Small intestine (tissue), 7 donors: ENCODE measurements around the gene STAMBPL1. TPM values are rescaled to one million over a fixed set of nuclear protein-coding genes. Genes with fewer than 3 reads are reported as not detected.

Experiments
- DNase-seq, 2 donors: peaks; one replicate each; pipeline versions ENCODE4 v3.0.0 to v3.0.0-alpha.2; 2013
- FAIRE-seq: peaks from 2 replicates; lab custom pipeline; 2012; peaks lifted over from hg19 to GRCh38; lab: Jason Lieb, UNC
- H3K27ac ChIP-seq, 3 donors: one replicate each; pipeline ENCODE4 v1.5.1; 2013; ENCODE audit warnings: low read length in 2 of 3, mild to moderate bottlenecking in 2 of 3, control low read depth in 1 of 3, inconsistent platforms in 1 of 3, low read depth in 1 of 3, moderate library complexity in 1 of 3
- H3K27me3 ChIP-seq, 3 donors: one replicate each; pipeline ENCODE4 v1.6.1; 2013; ENCODE audit warnings: low read length in 3 of 3, inconsistent platforms in 1 of 3; ENCODE audit not compliant: control insufficient read depth in 3 of 3, insufficient read depth in 3 of 3
- H3K36me3 ChIP-seq, 3 donors: one replicate each; pipeline ENCODE4 v1.6.1; 2013; ENCODE audit warnings: low read length in 3 of 3, inconsistent platforms in 1 of 3, low read depth in 1 of 3, mild to moderate bottlenecking in 1 of 3, moderate library complexity in 1 of 3; ENCODE audit not compliant: control insufficient read depth in 3 of 3, insufficient read depth in 2 of 3
- H3K4me1 ChIP-seq, 3 donors: one replicate each; pipeline ENCODE4 v1.6.1; 2013; ENCODE audit warnings: low read length in 2 of 3, inconsistent platforms in 1 of 3, low read depth in 1 of 3, mild to moderate bottlenecking in 1 of 3, moderate library complexity in 1 of 3; ENCODE audit not compliant: control insufficient read depth in 3 of 3, insufficient read depth in 2 of 3
- H3K4me3 ChIP-seq, 3 donors: one replicate each; pipeline ENCODE4 v1.5.1; 2013; ENCODE audit warnings: low read length in 3 of 3, control low read depth in 1 of 3, inconsistent platforms in 1 of 3, low read depth in 1 of 3, mild to moderate bottlenecking in 1 of 3, moderate library complexity in 1 of 3
- H3K9me3 ChIP-seq, 2 donors: one replicate each; pipeline ENCODE4 v1.6.1; 2013; ENCODE audit warnings: low read depth in 1 of 2, low read length in 1 of 2; ENCODE audit not compliant: control insufficient read depth in 2 of 2, insufficient read depth in 1 of 2
- WGBS, 3 donors: extraction: QIAGEN DNeasy Blood & Tissue Kit; methylation state at CpG; one replicate each; pipeline ENCODE4 v1.1.7; 2013; 5-methylcytosine and 5-hydroxymethylcytosine counted together
- polyA plus RNA-seq, 4 donors: library from polyadenylated mRNA; stranded (reverse) in 3 of 4; unstranded in 1 of 4; fragments of 200-250 nt in 3 of 4; fragments of 120-200 nt in 1 of 4; gene quantifications; one replicate each; pipeline versions ENCODE4 v1.2.1 to v1.2.3, GENCODE V29; 2013
- donor health status: healthy with polysubstance abuse.
- donor health status: control.
- donor health status: control.
- donor health status: Bipolar disorder and iron deficiency.
- donor health status: healthy.

The STAMBPL1 gene
- polyA plus RNA-seq, 4 donors: 2.9 to 27.7 (median 9.4) TPM

- no peak overlapping the region for H3K27ac ChIP-seq
Measured at GRCh38 chr10:88889559-88890337, 9.7 kb downstream of the STAMBPL1 start.

DNA sequence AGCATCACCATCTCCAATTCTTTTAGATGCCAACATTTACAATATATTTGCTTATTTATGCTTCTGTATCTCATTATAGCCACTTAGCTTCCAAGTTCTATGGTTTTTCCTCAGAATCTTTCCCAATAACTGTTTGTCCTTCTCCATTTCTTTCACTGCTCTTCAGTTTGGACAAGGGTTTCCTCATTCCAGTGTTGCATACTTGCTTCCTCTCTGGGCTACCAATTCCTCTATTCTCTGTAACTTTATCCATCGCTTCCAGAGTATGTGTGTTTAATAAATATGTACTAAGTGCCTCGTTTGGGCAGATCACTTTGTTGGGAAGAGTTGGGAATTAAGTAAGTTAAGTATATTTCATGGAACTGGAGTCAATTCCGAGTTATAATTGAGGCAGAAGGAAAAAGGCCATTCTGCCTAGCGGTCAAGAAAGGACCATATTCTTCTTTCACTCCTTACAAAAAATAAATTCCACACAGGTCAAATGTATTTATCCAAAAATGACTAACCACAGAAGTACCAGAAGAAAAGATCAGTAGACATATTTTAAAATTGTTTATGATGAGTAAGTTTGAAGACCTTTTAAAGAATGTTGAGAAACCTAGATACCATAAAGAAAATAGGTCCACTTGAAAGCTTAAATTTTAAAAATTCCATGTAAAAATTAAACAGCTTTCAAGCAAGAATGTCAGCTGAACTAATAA, 10.8 kb downstream of the STAMBPL1 start:
- no peak for FAIRE-seq
- Histone ChIP-seq H3K27me3 (no peaks in the 10 kb centered on the region), H3K4me3 (no peak overlapping the region), H3K4me1 (peaks cover 4 to 29% (median 22%) of the 10 kb centered on the region in 3 donors), H3K36me3 (peaks cover 0 to 3% (median 0%) of the 10 kb centered on the region in 3 donors), H3K27ac (no peak overlapping the region), H3K9me3 (no peaks in the 10 kb centered on the region)
- no peak for DNase-seq
- WGBS, 3 donors: 88 to 94% (median 94%) methylated on average over 4 of the region's 4 CpGs

More at GRCh38 chr10:88889559-88890337, 9.7 kb downstream of the STAMBPL1 start:
- H3K9me3 ChIP-seq: no peaks in the 10 kb centered on the region
- H3K36me3 ChIP-seq: peaks cover 0 to 3% (median 0%) of the 10 kb centered on the region in 3 donors
- FAIRE-seq (no peak), DNase-seq (no peak)
- H3K4me1 ChIP-seq: peaks cover 2 to 24% (median 12%) of the 10 kb centered on the region in 3 donors
- H3K27me3 ChIP-seq: no peaks in the 10 kb centered on the region
- 73 to 80% (median 74%) methylated on average over 1 of the region's 1 CpG for WGBS, 3 donors
- H3K4me3 ChIP-seq: no peak overlapping the region

- Histone ChIP-seq H3K4me3 (no peak overlapping the region), H3K4me1 (peaks cover 2 to 32% (median 30%) of the 10 kb centered on the region in 3 donors), H3K27me3 (no peaks in the 10 kb centered on the region), H3K27ac (peak overlapping the region in 1 of 3 donors; percentile 49), H3K9me3 (no peaks in the 10 kb centered on the region), H3K36me3 (peaks cover 0 to 2% (median 0%) of the 10 kb centered on the region in 3 donors)
- no peak for DNase-seq
- 69 to 81% (median 78%) methylated on average over 2 of the region's 2 CpGs for WGBS, 3 donors
- FAIRE-seq: no peak
Measured at GRCh38 chr10:88892222-88892967, 12.3 kb downstream of the STAMBPL1 start.

- H3K4me3 ChIP-seq: no peak overlapping the region
- H3K27ac ChIP-seq: peak overlapping the region in 2 of 3 donors; percentile 37 to 65
- no peak for DNase-seq
- H3K27me3 ChIP-seq: no peaks in the 10 kb centered on the region
- FAIRE-seq: no peak
- 66 to 72% (median 68%) methylated on average over 3 of the region's 3 CpGs for WGBS, 3 donors
- H3K4me1 ChIP-seq: peaks cover 3 to 41% (median 33%) of the 10 kb centered on the region in 3 donors
- H3K9me3 ChIP-seq: no peaks in the 10 kb centered on the region
- peaks cover 0 to under 1% (median 0%) of the 10 kb centered on the region in 3 donors for H3K36me3 ChIP-seq
Measured at GRCh38 chr10:88893611-88894010, 13.6 kb downstream of the STAMBPL1 start.

DNA sequence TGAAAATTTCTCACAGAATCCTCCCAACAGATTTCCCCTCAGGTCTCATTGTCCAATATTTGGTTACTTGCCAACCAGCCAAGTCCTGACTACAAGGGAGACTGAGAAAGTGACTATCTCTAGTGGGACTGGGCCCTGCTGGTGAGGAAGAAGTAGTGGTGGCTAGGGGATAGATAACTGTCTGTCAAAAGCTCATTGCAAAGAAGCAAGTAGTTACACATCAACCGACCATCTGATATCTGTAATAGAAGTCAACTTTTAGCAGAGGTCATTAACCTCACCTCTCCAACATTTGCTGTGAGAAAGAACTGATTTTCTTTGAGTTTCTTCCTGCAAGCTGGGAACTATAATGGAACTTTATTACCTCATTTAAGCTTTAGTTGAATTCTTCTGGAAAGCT, 15.2 kb downstream of the STAMBPL1 start:
- H3K27ac ChIP-seq: peak overlapping the region; percentile 37 to 84 (median 70)
- no peak for FAIRE-seq

DNA sequence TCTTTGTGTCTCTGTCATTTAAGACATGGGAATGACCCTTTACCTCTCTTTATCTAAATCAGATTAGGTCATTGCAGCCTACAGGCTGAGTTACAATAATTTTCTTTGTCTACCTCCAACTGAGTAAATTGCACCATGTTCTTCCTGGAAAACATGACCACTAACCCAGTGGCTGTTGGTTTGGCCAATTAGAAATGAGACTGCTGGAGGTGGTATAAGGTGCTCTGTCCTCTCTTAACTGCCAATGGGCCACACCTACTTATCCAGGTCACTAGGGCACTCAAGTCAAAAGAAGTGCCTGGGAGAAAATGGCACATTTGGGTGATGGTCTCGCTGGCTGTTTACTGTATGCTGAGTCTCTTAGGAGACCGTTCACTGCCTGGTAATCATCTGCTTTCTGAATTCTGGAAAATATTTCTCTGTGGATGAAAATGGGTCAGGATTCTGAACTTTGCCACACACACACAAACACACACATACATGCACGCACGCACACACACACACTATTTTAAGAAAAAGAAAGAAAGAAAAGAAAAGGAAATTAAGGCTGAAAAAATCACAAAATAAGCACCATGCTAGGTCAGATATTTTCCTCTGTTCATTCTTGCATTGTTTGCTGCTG, 16.4 kb downstream of the STAMBPL1 start:
- DNase-seq (peak; percentile 88 to 92), FAIRE-seq (peak; percentile 5)
- no peaks in the 10 kb centered on the region for H3K9me3 ChIP-seq
- peaks cover 0 to 5% (median 0%) of the 10 kb centered on the region in 3 donors for H3K36me3 ChIP-seq
- H3K4me3 ChIP-seq: no peak overlapping the region
- H3K27ac ChIP-seq: peak overlapping the region; percentile 42 to 92 (median 70)
- WGBS, 3 donors: 31 to 60% (median 53%) methylated on average over 4 of the region's 4 CpGs
- H3K27me3 ChIP-seq: no peaks in the 10 kb centered on the region
- peaks cover 6 to 60% (median 43%) of the 10 kb centered on the region in 3 donors for H3K4me1 ChIP-seq

More for the DNA sequence above, 15.2 kb downstream of the STAMBPL1 start:
- peak in 1 of 2 donors; percentile 67 for DNase-seq
- Histone ChIP-seq H3K36me3 (peaks cover 0 to 5% (median 0%) of the 10 kb centered on the region in 3 donors), H3K27me3 (no peaks in the 10 kb centered on the region), H3K9me3 (no peaks in the 10 kb centered on the region), H3K4me3 (no peak overlapping the region), H3K4me1 (peaks cover 6 to 49% (median 37%) of the 10 kb centered on the region in 3 donors)
- 10 to 44% (median 38%) methylated on average over 1 of the region's 1 CpG for WGBS, 3 donors

- H3K9me3 ChIP-seq: no peaks in the 10 kb centered on the region
- FAIRE-seq (no peak), DNase-seq (peak; percentile 73 to 81)
- no peak overlapping the region for H3K4me3 ChIP-seq
- 8 to 29% (median 25%) methylated on average over 8 of the region's 8 CpGs for WGBS, 3 donors
- H3K27ac ChIP-seq: peak overlapping the region; percentile 42 to 92 (median 70)
- H3K36me3 ChIP-seq: peaks cover 0 to 5% (median 2%) of the 10 kb centered on the region in 3 donors
- H3K27me3 ChIP-seq: no peaks in the 10 kb centered on the region
- H3K4me1 ChIP-seq: peaks cover 6 to 66% (median 43%) of the 10 kb centered on the region in 3 donors
Measured at GRCh38 chr10:88896994-88897853, 17.2 kb downstream of the STAMBPL1 start.
